Memory B cell (primary cell): ENCODE measurements around the gene THADA.

ENCODE experiments used
- ATAC-seq: fragments of 150-1000 bp; cut with Tn5 transposase; 2 replicates; pipeline ENCODE4 v1.10.0; 2021; ENCODE audit warnings: low read depth, mild to moderate bottlenecking, moderate library complexity
- DNase-seq, 2 donors: peaks; one replicate each; pipeline ENCODE4 v3.0.0; 2022; ENCODE audit warnings: low spot score in 2 of 2
- H3K27ac Mint-ChIP-seq: one replicate; pipeline ENCODE4 v1.8.0; 2022; ENCODE audit warnings: mild to moderate bottlenecking, moderate library complexity, mixed read lengths
- H3K27me3 Mint-ChIP-seq: one replicate; pipeline ENCODE4 v1.8.0; 2022; ENCODE audit warnings: mixed read lengths
- H3K36me3 Mint-ChIP-seq: one replicate; pipeline ENCODE4 v1.8.0; 2022; ENCODE audit warnings: mild to moderate bottlenecking, mixed read lengths
- H3K4me1 Mint-ChIP-seq: one replicate; pipeline ENCODE4 v1.8.0; 2022; ENCODE audit warnings: mixed read lengths
- H3K4me3 Mint-ChIP-seq: one replicate; pipeline ENCODE4 v1.8.0; 2022; ENCODE audit warnings: mild to moderate bottlenecking, moderate library complexity, mixed read lengths
- H3K9me3 Mint-ChIP-seq: one replicate; pipeline ENCODE4 v1.8.0; 2022; ENCODE audit warnings: mixed read lengths

Gene THADA

DNA sequence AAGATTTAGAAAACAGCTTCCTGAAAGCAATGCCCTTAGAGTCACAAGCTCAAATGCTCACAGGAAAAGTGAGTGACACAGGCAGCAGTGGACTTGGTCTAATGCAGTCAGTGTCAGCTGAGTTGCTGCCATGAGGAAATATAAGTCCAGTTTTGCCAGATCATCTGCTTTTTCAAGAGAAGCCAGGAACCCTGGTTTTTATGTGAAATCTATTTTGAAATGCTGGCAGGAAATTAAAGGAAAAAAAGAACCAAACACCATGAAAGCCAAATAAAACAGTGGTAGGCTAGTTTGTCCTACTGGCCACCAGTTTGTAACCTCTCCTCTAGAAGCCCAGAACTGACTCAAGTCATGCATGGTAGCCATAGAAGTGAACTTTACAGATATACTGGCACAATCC, 109.2 kb downstream of the THADA start:
- Mint-ChIP-seq H3K27ac (peak overlapping the region; percentile 74), H3K9me3 (no peaks in the 10 kb centered on the region), H3K36me3 (peaks cover 2% of the 10 kb centered on the region), H3K4me1 (peaks cover 15% of the 10 kb centered on the region), H3K4me3 (no peak overlapping the region), H3K27me3 (no peaks in the 10 kb centered on the region)
- no peak for DNase-seq
- no peak for ATAC-seq

DNA sequence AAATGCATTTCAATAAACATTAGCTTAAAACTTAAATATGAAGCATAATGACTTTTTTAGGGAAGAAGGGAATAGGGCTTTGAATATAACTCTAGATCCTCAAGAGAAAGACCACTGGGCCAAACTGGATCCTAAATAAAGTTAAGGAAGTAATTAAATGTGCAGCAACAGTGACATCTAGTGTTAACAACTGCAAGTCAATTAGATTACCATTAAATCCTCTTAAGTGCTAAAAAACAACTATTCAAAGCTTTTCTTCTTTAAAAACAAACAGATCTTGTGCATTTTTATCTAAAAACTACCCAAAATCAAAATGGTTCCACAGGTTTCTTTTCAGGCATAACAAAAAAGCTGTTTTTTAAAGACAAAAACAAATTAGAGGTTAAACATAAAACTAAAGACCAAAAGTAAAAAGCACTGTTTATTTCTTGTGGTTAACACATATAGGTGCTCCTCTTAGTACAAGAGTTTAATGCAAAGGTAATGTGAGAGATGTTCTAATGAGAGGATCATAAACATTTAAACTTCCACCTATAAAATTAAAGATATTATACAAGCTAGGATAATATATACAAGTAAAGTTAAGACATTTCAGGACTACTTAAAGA, 111.4 kb downstream of the THADA start:
- H3K4me3 Mint-ChIP-seq = no peak overlapping the region
- no peaks in the 10 kb centered on the region for H3K9me3 Mint-ChIP-seq
- peaks cover 2% of the 10 kb centered on the region for H3K36me3 Mint-ChIP-seq
- ATAC-seq (peak; percentile 64), DNase-seq (peak in 1 of 2 donors; percentile 44)
- H3K27ac Mint-ChIP-seq = no peak overlapping the region
- no peaks in the 10 kb centered on the region for H3K27me3 Mint-ChIP-seq
- peaks cover 19% of the 10 kb centered on the region for H3K4me1 Mint-ChIP-seq

DNA sequence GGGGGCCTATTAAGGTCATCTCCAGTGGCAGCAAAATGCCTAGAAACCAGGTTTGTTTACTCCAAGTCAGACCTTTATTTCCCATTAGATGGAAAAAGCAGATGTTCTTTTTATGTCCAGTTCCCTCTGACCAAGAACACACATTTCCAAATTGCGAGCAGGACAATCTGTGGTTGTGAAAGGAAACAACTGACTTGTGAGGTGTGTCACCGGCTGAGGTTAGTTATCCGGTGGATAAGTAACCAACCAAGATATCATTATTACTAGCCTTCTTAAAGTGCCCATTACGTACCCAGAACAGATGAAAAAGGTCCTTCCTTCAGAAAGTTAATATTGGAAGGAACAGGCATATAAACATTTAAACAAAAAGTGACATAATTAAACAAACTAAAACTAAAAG, 112.9 kb downstream of the THADA start:
- no peak for DNase-seq
- peak; percentile 38 for ATAC-seq

DNA sequence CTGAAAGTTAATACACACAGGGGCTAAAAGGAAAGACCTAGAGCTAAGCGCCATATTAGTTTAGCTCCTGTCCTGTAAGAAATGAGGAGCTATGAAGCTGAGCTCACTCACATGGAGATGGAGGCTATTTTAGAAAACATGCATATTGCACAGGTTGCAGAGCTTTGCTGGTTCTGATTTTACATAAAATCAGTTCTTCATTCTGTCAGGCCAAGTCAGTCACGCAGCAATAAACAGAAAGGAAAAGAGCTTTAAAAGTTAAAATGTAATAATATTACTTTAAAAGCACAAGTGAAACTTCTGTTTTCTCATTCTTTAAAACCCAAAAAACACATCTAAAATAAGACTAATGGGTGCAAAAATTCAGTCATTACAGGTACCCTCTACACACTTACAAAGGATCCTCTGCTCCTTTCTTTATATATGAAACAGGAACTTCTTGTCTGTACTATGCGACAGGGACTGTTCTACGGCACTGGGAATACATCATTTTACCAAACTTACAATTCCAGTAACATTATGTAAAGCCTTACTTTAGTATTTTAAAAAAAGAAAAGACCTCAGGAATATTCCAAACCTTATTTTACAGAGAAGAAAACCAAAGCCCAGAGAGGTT, 113.8 kb downstream of the THADA start:
- DNase-seq (no peak), ATAC-seq (peak; percentile 62)
- Mint-ChIP-seq H3K4me1 (peaks cover 19% of the 10 kb centered on the region), H3K9me3 (no peaks in the 10 kb centered on the region), H3K27ac (peak overlapping the region; percentile 92), H3K36me3 (peaks cover 3% of the 10 kb centered on the region), H3K27me3 (no peaks in the 10 kb centered on the region), H3K4me3 (peak overlapping the region; percentile 44)

More for the DNA sequence above, 112.9 kb downstream of the THADA start:
- Mint-ChIP-seq H3K4me1 (peaks cover 19% of the 10 kb centered on the region), H3K9me3 (no peaks in the 10 kb centered on the region), H3K27me3 (no peaks in the 10 kb centered on the region), H3K27ac (peak overlapping the region; percentile 92), H3K4me3 (peak overlapping the region; percentile 30), H3K36me3 (peaks cover under 1% of the 10 kb centered on the region)

DNA sequence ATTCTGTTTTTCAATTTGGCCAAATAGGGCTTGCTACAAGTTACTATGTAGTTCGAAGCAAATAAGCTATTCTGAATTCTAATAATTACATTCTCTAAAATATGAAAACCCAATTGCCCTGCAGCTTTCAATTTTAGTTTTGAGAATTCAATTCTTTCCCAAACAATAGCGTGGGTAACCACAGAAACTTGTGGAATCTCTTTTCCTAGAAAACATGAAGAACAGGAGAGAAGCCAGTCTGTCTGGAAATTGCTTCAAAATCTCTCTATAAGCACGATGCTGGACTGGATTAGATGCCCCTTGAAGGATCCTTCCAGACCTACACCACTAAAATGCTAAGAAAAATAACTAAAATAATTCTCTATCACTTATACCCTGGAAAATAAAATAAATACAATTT, 115.0 kb downstream of the THADA start:
- H3K36me3 Mint-ChIP-seq = peaks cover 3% of the 10 kb centered on the region
- H3K4me3 Mint-ChIP-seq = no peak overlapping the region
- no peak overlapping the region for H3K27ac Mint-ChIP-seq
- ATAC-seq (no peak), DNase-seq (no peak)
- H3K9me3 Mint-ChIP-seq = no peaks in the 10 kb centered on the region
- H3K4me1 Mint-ChIP-seq = peaks cover 19% of the 10 kb centered on the region
- no peaks in the 10 kb centered on the region for H3K27me3 Mint-ChIP-seq

DNA sequence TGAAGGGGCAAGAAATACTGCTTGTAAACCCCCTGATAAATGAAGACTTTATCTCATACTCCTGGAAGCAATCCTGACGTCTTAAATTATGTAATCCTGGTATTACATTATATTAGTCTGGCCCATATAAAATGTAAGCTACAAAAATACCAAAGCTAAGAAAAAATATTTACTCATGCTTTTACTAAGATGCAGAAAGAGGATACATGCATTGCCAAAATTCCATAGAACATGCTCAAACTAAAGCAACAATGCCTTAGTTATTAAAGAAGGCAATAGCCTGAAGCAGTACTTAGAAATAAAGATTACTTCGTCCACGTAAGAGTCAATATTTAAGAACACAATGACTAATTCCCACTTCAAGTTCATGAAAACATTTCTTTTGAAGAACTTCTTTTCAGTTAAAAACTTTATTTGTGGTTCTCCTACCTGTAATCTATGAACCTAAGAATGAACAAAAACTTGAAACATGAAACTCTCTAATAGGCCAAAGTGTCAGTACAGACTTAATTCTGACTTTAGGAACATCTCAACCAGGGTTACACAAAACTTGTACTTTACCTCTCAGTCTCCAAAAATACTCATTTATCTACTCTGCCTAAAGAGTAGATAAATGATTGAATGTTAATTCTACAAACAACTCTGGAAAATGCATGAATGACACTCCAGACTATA, 117.3 kb downstream of the THADA start:
- Mint-ChIP-seq H3K4me3 (no peak overlapping the region), H3K27ac (no peak overlapping the region), H3K4me1 (peaks cover 19% of the 10 kb centered on the region), H3K36me3 (peaks cover 15% of the 10 kb centered on the region), H3K9me3 (no peaks in the 10 kb centered on the region), H3K27me3 (no peaks in the 10 kb centered on the region)
- no peak for DNase-seq
- ATAC-seq = no peak

DNA sequence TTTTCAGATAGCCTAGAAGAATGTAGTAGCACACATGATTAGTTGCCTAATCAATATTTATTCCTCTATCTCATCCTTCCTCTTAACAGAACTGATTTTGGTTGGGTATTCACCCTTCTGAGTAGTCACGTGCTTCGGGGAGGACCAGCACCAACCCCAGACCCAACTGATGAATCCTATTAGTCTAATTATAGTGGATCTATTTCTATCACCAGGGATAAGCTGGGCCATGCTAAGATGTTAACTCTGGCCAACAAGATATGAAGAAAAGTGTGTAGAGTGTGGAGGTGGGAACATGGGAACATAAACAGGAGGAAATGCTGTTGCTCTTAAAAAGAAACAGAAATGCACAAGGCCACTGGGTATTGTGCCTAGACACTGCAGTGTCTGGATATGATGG, 119.9 kb downstream of the THADA start:
- H3K4me3 Mint-ChIP-seq = no peak overlapping the region
- peaks cover 20% of the 10 kb centered on the region for H3K36me3 Mint-ChIP-seq
- H3K4me1 Mint-ChIP-seq = no peaks in the 10 kb centered on the region
- no peak for ATAC-seq
- H3K27me3 Mint-ChIP-seq = no peaks in the 10 kb centered on the region
- H3K27ac Mint-ChIP-seq = no peak overlapping the region
- H3K9me3 Mint-ChIP-seq = no peaks in the 10 kb centered on the region
- DNase-seq = no peak

DNA sequence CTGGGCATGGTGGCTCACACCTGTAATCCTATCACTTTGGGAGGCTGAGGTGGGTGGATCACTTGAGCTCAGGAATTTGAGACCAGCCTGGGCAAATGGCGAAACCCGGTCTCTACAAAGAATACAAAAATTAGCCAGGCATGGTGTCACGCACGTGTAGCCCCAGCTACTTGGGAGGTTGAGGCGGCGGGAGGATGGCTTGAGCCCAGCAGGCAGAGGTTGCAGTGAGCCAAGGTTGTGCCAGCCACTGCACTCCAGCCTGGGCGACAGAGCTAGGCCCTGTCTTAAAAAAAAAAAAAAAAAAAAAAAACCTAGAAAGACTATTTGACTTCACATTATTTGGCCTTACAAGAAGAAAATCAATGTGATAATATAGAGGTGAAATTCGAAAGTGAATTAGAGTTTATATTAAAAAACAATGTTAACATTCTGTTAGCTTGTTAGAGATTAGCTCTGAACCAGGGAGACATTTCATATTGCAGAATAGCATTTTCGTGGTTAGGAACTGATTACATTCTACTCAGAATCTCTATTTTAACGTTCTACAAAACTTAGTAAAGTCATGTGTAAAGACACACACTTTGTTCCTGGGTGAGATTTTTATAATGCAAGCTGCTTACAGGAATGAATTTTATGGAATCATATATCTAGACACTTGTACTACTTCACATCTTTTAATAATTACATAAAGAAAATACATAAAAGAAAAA, 120.5 kb downstream of the THADA start:
- Mint-ChIP-seq H3K36me3 (peaks cover 23% of the 10 kb centered on the region), H3K27ac (no peak overlapping the region), H3K27me3 (no peaks in the 10 kb centered on the region), H3K4me3 (no peak overlapping the region), H3K9me3 (no peaks in the 10 kb centered on the region), H3K4me1 (no peaks in the 10 kb centered on the region)
- ATAC-seq (no peak), DNase-seq (no peak)

DNA sequence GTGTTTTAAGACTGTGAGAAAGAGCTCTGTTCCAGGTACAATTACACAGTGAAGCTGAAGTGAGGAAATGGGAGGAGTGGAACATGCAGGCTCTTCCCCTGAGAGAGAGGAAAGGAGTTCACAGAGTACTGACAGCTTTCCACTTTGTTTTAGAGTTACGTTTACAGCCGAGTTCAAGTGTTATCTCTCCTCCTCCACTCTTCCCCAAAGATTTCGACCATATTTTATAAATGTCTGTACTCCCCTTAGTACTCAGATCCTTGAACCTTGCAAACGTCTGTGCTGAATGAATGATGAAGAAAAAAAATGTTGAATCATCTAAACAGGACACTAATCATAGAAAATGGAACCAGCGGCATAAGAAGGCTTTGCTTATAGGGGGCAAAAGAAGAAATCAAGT, 121.6 kb downstream of the THADA start:
- Mint-ChIP-seq H3K27me3 (no peaks in the 10 kb centered on the region), H3K9me3 (no peaks in the 10 kb centered on the region), H3K36me3 (peaks cover 23% of the 10 kb centered on the region), H3K4me1 (no peaks in the 10 kb centered on the region), H3K27ac (no peak overlapping the region), H3K4me3 (no peak overlapping the region)
- DNase-seq = no peak
- no peak for ATAC-seq

DNA sequence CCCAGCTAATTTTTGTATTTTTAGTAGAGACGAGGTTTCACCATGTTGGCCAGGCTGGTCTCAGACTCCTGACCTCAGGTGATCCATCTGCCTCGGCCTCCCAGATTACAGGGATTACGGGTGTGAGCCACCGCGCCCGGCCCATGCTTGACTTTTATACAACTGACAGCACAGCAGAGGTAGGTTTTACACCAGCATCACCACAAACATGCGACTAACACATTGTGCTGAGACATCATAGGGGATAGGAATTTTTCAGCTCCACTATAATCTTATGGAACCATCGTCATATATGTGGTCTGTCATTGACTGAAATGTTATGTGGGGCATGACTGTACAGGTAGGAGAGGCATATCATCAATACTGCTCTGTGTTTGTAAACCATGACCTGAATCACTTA, 122.1 kb downstream of the THADA start:
- no peak overlapping the region for H3K4me3 Mint-ChIP-seq
- H3K27ac Mint-ChIP-seq = peak overlapping the region; percentile 77
- peaks cover 26% of the 10 kb centered on the region for H3K36me3 Mint-ChIP-seq
- no peaks in the 10 kb centered on the region for H3K4me1 Mint-ChIP-seq
- DNase-seq (no peak), ATAC-seq (no peak)
- H3K27me3 Mint-ChIP-seq = no peaks in the 10 kb centered on the region
- H3K9me3 Mint-ChIP-seq = no peaks in the 10 kb centered on the region

DNA sequence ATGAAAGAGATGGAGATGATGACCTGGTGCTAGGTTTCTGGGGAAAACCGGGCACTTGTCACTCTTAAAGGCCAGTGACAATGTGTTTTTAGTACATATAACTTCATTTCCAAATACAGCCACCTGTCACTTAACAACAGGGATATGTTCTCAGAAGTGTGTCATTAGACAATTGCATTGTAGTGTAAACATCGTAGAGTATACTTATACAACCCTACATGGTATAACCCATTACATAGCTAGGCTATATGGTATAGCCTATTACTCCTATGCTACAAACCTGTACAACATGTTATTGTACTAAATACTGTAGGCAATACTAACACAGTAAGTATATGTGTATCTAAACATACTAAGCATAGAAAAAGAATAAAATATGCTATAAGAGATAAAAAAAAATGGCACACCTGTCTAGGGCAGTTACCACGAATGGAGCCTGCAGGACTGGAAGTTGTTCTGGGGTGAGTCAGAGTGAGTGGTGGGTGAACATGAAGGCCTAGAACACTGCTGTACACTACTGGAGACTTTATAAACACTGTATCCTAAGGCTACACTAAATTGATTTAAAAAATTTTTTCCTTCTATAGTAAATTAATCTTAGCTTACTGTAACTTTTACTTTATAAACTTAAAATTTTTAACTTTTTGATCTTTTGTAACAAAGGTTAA, 123.2 kb downstream of the THADA start:
- DNase-seq (no peak), ATAC-seq (no peak)
- Mint-ChIP-seq H3K9me3 (no peaks in the 10 kb centered on the region), H3K36me3 (peaks cover 23% of the 10 kb centered on the region), H3K27ac (peak overlapping the region; percentile 20), H3K4me3 (no peak overlapping the region), H3K27me3 (no peaks in the 10 kb centered on the region), H3K4me1 (no peaks in the 10 kb centered on the region)

DNA sequence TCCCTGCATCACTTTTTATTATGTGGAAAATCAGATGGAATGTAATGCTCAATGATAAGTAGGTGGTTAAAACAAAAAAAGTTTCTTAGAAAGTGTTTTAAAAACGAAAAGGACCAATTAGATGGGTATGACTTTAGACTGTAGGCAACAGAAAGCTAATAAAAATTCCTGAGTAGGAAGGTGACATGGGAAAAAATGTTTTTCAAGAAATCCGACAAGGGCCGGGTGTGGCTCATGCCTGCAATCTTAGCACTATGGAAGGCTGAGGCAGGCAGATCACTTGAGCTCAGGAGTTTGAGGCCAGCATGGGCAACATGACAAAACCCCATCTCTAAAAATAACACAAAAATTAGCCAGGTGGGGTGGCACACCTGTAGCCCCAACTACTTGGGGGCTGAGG, 126.1 kb downstream of the THADA start:
- H3K27me3 Mint-ChIP-seq = no peaks in the 10 kb centered on the region
- no peaks in the 10 kb centered on the region for H3K9me3 Mint-ChIP-seq
- peaks cover 36% of the 10 kb centered on the region for H3K36me3 Mint-ChIP-seq
- no peak overlapping the region for H3K27ac Mint-ChIP-seq
- no peak overlapping the region for H3K4me3 Mint-ChIP-seq
- DNase-seq (no peak), ATAC-seq (no peak)
- peaks cover 8% of the 10 kb centered on the region for H3K4me1 Mint-ChIP-seq

DNA sequence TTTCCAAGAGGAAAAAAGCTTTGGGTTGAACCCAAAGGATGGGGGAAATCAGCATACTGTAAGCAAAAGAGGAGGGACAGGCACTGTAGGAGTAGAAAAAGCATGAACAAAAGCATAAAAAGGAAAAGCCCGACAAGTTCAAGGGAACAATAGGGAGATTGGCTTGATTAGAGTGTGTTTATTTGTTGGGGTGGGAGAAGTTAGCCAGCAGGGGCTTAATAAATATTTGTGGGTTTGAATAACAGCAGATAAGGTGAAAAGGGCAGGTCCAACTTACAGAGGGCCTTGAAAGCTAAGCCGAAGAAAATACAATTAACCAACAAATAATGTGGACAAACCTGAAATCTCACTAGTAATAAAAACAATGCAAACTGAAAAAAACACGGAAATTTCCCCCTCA, 126.7 kb downstream of the THADA start:
- peaks cover 33% of the 10 kb centered on the region for H3K36me3 Mint-ChIP-seq
- ATAC-seq = no peak

DNA sequence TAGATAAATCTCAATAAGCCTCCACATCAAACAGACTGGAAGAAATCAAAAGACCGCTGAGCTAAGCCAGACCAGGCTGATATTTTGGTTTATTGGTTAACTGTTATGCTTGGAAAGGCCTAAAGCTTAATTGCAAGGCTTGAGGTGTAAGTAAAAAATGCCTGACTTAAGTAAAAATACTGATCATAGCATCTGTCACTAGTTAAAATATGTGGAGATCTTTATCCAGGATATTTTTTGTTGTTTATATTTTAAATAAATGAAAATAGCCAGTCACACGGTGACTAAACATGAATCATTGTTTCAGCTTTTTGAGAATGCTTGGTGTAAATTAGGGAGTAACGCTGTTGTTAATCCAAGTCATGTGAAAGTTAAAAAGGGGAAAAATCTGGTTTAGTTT, 127.9 kb downstream of the THADA start:
- no peak for ATAC-seq
- Mint-ChIP-seq H3K36me3 (peaks cover 28% of the 10 kb centered on the region), H3K27me3 (no peaks in the 10 kb centered on the region), H3K27ac (no peak overlapping the region), H3K4me3 (no peak overlapping the region), H3K9me3 (no peaks in the 10 kb centered on the region), H3K4me1 (peaks cover 8% of the 10 kb centered on the region)
- DNase-seq = no peak

More for the DNA sequence above, 126.7 kb downstream of the THADA start:
- Mint-ChIP-seq H3K9me3 (no peaks in the 10 kb centered on the region), H3K27ac (no peak overlapping the region), H3K27me3 (no peaks in the 10 kb centered on the region), H3K4me3 (no peak overlapping the region), H3K4me1 (peaks cover 8% of the 10 kb centered on the region)
- DNase-seq = no peak
